Transverse colon (tissue), 4 donors: ENCODE measurements around the gene ARHGEF4. TPM values are rescaled to one million over a fixed set of nuclear protein-coding genes. Genes with fewer than 3 reads are reported as not detected.

ENCODE experiments used
- DNase-seq: peaks from one replicate; pipeline ENCODE4 v3.0.0-alpha.2; 2019
- H3K27ac ChIP-seq, 4 donors: fragments of 200-600 bp; sonication (generic); 2 replicates each; pipeline ENCODE4 v1.5.1; 2016 to 2018; ENCODE audit warnings: inconsistent platforms in 4 of 4
- H3K27me3 ChIP-seq: fragments of 200-600 bp; sonication (generic); 2 replicates; pipeline ENCODE4 v1.5.1; 2017; ENCODE audit warnings: inconsistent platforms
- H3K36me3 ChIP-seq, 4 donors: fragments of 200-600 bp; sonication (generic); 2 replicates each; pipeline ENCODE4 v1.5.1; 2017 to 2019; ENCODE audit warnings: inconsistent platforms in 4 of 4
- H3K4me1 ChIP-seq, 4 donors: fragments of 200-600 bp; sonication (generic); 2 replicates each; pipeline ENCODE4 v1.5.1; 2017 to 2020; ENCODE audit warnings: inconsistent platforms in 4 of 4
- H3K4me3 ChIP-seq, 4 donors: fragments of 200-600 bp; sonication (generic); 1 replicate in 1 of 4; 2 replicates in 3 of 4; pipeline versions ENCODE4 v1.5.1 to v1.6.1; 2017 to 2019; ENCODE audit warnings: inconsistent platforms in 4 of 4
- H3K9me3 ChIP-seq, 2 donors: fragments of 200-600 bp; sonication (generic); 2 replicates each; pipeline ENCODE4 v1.5.1; 2017 to 2019; ENCODE audit warnings: inconsistent platforms in 2 of 2
- EP300 ChIP-seq: sonication (generic); formaldehyde crosslinking; IDR thresholded peaks from one replicate; pipeline ENCODE4 v1.6.1; 2017; ENCODE audit warnings: antibody characterized with exemption, low read depth
- POLR2A ChIP-seq: fragments of 450-650 bp; IDR thresholded peaks from one replicate; pipeline ENCODE4 v1.6.1; 2016; ENCODE audit warnings: antibody characterized with exemption, mild to moderate bottlenecking, moderate library complexity
- POLR2AphosphoS5 ChIP-seq, 3 donors: sonication (generic); formaldehyde crosslinking; IDR thresholded peaks; one replicate each; pipeline ENCODE4 v1.6.1; 2016; ENCODE audit warnings: antibody characterized with exemption in 3 of 3
- WGBS, 2 donors: methylation state at CpG; one replicate each; pipeline ENCODE4 v1.1.5; 2018; ENCODE audit warnings: low coverage in 1 of 2; 5-methylcytosine and 5-hydroxymethylcytosine counted together
- in situ Hi-C, 4 donors: fragments of 200-750 bp; cut with MboI; loops; one replicate each; pipeline versions ENCODE4 v1.15.0 to v1.15.1; 2017; ENCODE audit warnings: low sequenced_read_pairs in 3 of 4, low pct_ligation_motif_present in 1 of 4, low pct_unique_long_range_greater_than_20kb in 1 of 4
- intact Hi-C: fragments of 100-400 bp; cut with DNase I; formaldehyde crosslinking; loops from one replicate; pipeline ENCODE4 v1.15.1; 2023; ENCODE audit warnings: low total_unique reads
- total RNA-seq, 4 donors: library from RNA; depleted of rRNA; stranded (reverse); fragments of >200 nt; gene quantifications; one replicate each; pipeline ENCODE4 v1.1.0, GENCODE V29; 2016
- TF ChIP-seq, protein P1 (sequence below), 5 experiments: fragments of 200-600 bp in 3 of 5; fragments of 450-650 bp in 2 of 5; sonication (generic) in 3 of 5; IDR thresholded peaks; 1 replicate in 2 of 5; 2 replicates in 3 of 5; pipeline ENCODE4 v1.5.1; 2016 to 2017; ENCODE audit warnings: antibody characterized with exemption in 5 of 5, inconsistent platforms in 3 of 5, mild to moderate bottlenecking in 2 of 5, moderate library complexity in 1 of 5

Gene ARHGEF4
- total RNA-seq, 4 donors from 2014 or later: 1.2 to 16.8 (median 1.7) TPM

DNA sequence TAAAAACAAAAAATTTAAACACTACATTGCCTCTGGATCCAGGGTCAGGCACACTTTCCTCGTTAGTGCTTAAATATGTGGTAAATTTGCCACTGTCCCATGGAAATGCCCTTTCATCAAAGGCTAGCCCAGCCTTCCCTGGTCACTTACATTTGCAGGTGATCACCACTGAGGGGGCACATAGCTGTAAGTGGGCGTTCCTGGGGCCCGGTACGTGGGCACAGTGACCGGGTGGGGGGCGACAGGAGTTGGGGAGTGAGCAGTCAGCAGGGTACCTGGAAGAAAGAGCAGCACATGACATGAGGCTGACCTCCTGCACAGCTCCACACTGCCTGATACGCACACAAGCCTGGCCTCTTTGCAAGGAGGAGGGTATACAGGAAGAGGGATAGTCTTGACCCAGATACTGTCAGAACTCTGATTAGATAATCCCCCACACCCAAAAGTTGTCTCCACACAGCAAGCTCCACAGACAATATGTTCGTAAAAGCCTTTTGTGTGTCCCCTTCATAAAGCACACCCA, 216.1 kb downstream of the ARHGEF4 start:
- Histone ChIP-seq H3K4me1 (peaks cover 0 to 8% (median 3%) of the 10 kb centered on the region in 4 donors), H3K27ac (no peak overlapping the region), H3K27me3 (no peaks in the 10 kb centered on the region), H3K36me3 (peaks cover 0 to 63% (median 24%) of the 10 kb centered on the region in 4 donors), H3K4me3 (no peak overlapping the region), H3K9me3 (no peaks in the 10 kb centered on the region)
- WGBS, 2 donors: 91 to 100% methylated on average over 1 to 8 of the region's 8 CpGs
- intact Hi-C loops (no loop called here), in situ Hi-C loops (no loop called here)
- DNase-seq: no peak
- TF ChIP-seq POLR2A (no peak), POLR2AphosphoS5 (IDR thresholded peaks at IDR 0.05) (no peak), EP300 (no peak)
- TF ChIP-seq, protein P1, sequence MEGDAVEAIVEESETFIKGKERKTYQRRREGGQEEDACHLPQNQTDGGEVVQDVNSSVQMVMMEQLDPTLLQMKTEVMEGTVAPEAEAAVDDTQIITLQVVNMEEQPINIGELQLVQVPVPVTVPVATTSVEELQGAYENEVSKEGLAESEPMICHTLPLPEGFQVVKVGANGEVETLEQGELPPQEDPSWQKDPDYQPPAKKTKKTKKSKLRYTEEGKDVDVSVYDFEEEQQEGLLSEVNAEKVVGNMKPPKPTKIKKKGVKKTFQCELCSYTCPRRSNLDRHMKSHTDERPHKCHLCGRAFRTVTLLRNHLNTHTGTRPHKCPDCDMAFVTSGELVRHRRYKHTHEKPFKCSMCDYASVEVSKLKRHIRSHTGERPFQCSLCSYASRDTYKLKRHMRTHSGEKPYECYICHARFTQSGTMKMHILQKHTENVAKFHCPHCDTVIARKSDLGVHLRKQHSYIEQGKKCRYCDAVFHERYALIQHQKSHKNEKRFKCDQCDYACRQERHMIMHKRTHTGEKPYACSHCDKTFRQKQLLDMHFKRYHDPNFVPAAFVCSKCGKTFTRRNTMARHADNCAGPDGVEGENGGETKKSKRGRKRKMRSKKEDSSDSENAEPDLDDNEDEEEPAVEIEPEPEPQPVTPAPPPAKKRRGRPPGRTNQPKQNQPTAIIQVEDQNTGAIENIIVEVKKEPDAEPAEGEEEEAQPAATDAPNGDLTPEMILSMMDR (IDR thresholded peaks at IDR 0.05): no peak

- H3K4me3 ChIP-seq: no peak overlapping the region
- in situ Hi-C loops: no loop called here
- H3K9me3 ChIP-seq: no peaks in the 10 kb centered on the region
- DNase-seq: no peak
- H3K4me1 ChIP-seq: peaks cover 0 to 11% (median 3%) of the 10 kb centered on the region in 4 donors
- intact Hi-C loops: no loop called here
- H3K36me3 ChIP-seq: peaks cover 0 to 64% (median 23%) of the 10 kb centered on the region in 4 donors
- no peak overlapping the region for H3K27ac ChIP-seq
- 93 to 94% methylated on average over 7 of the region's 7 CpGs for WGBS, 2 donors
- no peak for TF ChIP-seq POLR2A
- TF ChIP-seq POLR2AphosphoS5 (IDR thresholded peaks at IDR 0.05): no peak
- TF ChIP-seq, protein P1 (IDR thresholded peaks at IDR 0.05): no peak
- TF ChIP-seq EP300: no peak
- H3K27me3 ChIP-seq: no peaks in the 10 kb centered on the region
Measured at GRCh38 chr2:131054488-131054887, 217.8 kb downstream of the ARHGEF4 start.

GRCh38 chr2:131055169-131056065, 218.7 kb downstream of the ARHGEF4 start:
- Histone ChIP-seq H3K4me3 (no peak overlapping the region), H3K9me3 (no peaks in the 10 kb centered on the region), H3K36me3 (peaks cover 0 to 57% (median 20%) of the 10 kb centered on the region in 4 donors), H3K27me3 (no peaks in the 10 kb centered on the region), H3K4me1 (peaks cover 0 to 11% (median 3%) of the 10 kb centered on the region in 4 donors), H3K27ac (no peak overlapping the region)
- no peak for DNase-seq
- intact Hi-C loops: no loop called here
- in situ Hi-C loops: no loop called here
- TF ChIP-seq POLR2A: no peak
- no peak for TF ChIP-seq EP300
- TF ChIP-seq, protein P1 (IDR thresholded peaks at IDR 0.05): no peak
- no peak for TF ChIP-seq POLR2AphosphoS5 (IDR thresholded peaks at IDR 0.05)
- WGBS, 2 donors: 49 to 87% methylated on average over 2 to 24 of the region's 26 CpGs

DNA sequence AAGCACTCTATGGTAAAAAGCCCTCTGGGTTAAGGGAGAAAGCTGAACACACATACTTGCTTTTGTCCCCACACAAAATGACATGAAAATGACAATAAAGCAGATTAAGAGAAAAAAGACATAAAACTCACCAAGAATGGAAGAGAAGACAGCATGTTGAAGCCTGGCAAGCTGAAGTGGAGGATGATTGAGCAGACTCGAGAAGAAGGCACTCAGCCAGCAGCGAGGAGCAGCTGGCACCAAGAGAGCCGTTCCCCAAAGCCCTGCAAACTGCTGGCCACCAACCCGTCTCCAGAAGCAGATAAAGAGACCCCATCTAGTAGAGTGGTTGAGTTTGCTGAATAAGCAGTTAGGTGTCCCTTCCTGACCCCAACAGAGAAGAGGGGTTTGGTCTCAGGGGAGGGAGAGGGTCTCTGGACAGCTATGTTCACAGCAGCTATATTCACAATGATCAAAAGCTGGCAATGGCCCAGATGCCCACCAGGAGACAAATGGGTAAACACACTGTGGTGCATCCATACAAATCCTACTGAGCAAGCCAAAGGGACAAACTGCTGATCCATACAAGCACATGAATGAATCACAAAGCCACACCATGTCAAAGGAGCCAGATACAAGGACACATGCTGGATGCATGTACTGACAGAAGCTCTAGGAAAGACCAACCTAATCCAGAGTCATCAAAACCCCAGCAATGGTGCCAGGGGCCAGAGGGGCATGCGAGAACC, 219.7 kb downstream of the ARHGEF4 start:
- in situ Hi-C loops: no loop called here
- WGBS, 2 donors: 54 to 74% methylated on average over 4 to 5 of the region's 5 CpGs
- intact Hi-C loops: no loop called here
- H3K36me3 ChIP-seq: peaks cover 0 to 50% (median 16%) of the 10 kb centered on the region in 4 donors
- H3K4me3 ChIP-seq: no peak overlapping the region
- H3K27ac ChIP-seq: no peak overlapping the region
- peaks cover 0 to 12% (median 4%) of the 10 kb centered on the region in 4 donors for H3K4me1 ChIP-seq
- TF ChIP-seq POLR2A: no peak
- no peak for TF ChIP-seq EP300
- TF ChIP-seq, protein P1 (IDR thresholded peaks at IDR 0.05): no peak
- no peak for TF ChIP-seq POLR2AphosphoS5 (IDR thresholded peaks at IDR 0.05)
- no peak for DNase-seq
- no peaks in the 10 kb centered on the region for H3K27me3 ChIP-seq
- no peaks in the 10 kb centered on the region for H3K9me3 ChIP-seq
